ENCODE results near the gene CLPTM1L.
"Not testable (repeated sequence)": the region's sequence is repeated elsewhere in the genome, so short reads cannot be mapped to it uniquely, and the experiment has no call there.

Gene CLPTM1L

GRCh38 chr5:1291611-1292080, 53.3 kb downstream of the CLPTM1L start:
- no peaks in the 10 kb centered on the region for H3K9me3 ChIP-seq (ENCODE audit: insufficient read depth, low read depth, low read length)
- peaks cover 4% of the 10 kb centered on the region for H3K4me1 ChIP-seq (ENCODE audit: insufficient read depth, low read length, poor library complexity, severe bottlenecking)
- H3F3A ChIP-seq (ENCODE audit: low read depth) = no peaks in the 10 kb centered on the region
- H3K4me2 ChIP-seq (ENCODE audit: low read depth, low read length, poor library complexity, severe bottlenecking) = no peak overlapping the region
- H3K4me3 ChIP-seq (ENCODE audit: low read length, poor library complexity, severe bottlenecking) = no peak overlapping the region
- H2AFZ ChIP-seq (ENCODE audit: low read length) = no peak overlapping the region
- H3K9ac ChIP-seq (ENCODE audit: low read depth, low read length, poor library complexity, severe bottlenecking) = no peak overlapping the region
- no peaks in the 10 kb centered on the region for H3K9me2 ChIP-seq (replicated peaks; ENCODE audit: low read depth, low read length)
- H3K36me3 ChIP-seq (ENCODE audit: insufficient read depth, low read length) = no peaks in the 10 kb centered on the region
- TF ChIP-seq CTCF (conservative IDR thresholded peaks at IDR 0.05; ENCODE audit: low read length) = no peak
- TF ChIP-seq EZH2phosphoT487 (IDR thresholded peaks at IDR 0.05; ENCODE audit: borderline replicate concordance) = no peak
- H3K79me2 ChIP-seq (ENCODE audit: insufficient read depth, low read length) = peaks cover 5% of the 10 kb centered on the region; the same call in 1 of the 2 replicates
- no peaks in the 10 kb centered on the region for H3K27me3 ChIP-seq (ENCODE audit: insufficient read depth, low read length, poor library complexity, severe bottlenecking)
- H4K20me1 ChIP-seq (ENCODE audit: insufficient read depth, low read length, poor library complexity, severe bottlenecking) = no peaks in the 10 kb centered on the region

- H3K9me2 ChIP-seq (replicated peaks; ENCODE audit: low read depth, low read length); H3K4me1 ChIP-seq (ENCODE audit: insufficient read depth, low read length, poor library complexity, severe bottlenecking); H3K27me3 ChIP-seq (ENCODE audit: insufficient read depth, low read length, poor library complexity, severe bottlenecking); H3K9ac ChIP-seq (ENCODE audit: low read depth, low read length, poor library complexity, severe bottlenecking); H3K4me2 ChIP-seq (ENCODE audit: low read depth, low read length, poor library complexity, severe bottlenecking); H4K20me1 ChIP-seq (ENCODE audit: insufficient read depth, low read length, poor library complexity, severe bottlenecking); H2AFZ ChIP-seq (ENCODE audit: low read length); H3F3A ChIP-seq (ENCODE audit: low read depth); H3K36me3 ChIP-seq (ENCODE audit: insufficient read depth, low read length); H3K4me3 ChIP-seq (ENCODE audit: low read length, poor library complexity, severe bottlenecking); H3K9me3 ChIP-seq (ENCODE audit: insufficient read depth, low read depth, low read length); H3K79me2 ChIP-seq (ENCODE audit: insufficient read depth, low read length): not testable (repeated sequence)
Observed at GRCh38 chr5:1290956-1291355, 53.9 kb downstream of the CLPTM1L start.

GRCh38 chr5:1289559-1289958, 55.3 kb downstream of the CLPTM1L start:
- not testable (repeated sequence) for H3K9me2 ChIP-seq (replicated peaks; ENCODE audit: low read depth, low read length); H3K4me2 ChIP-seq (ENCODE audit: low read depth, low read length, poor library complexity, severe bottlenecking); H3K4me3 ChIP-seq (ENCODE audit: low read length, poor library complexity, severe bottlenecking); H3K27me3 ChIP-seq (ENCODE audit: insufficient read depth, low read length, poor library complexity, severe bottlenecking); H3K4me1 ChIP-seq (ENCODE audit: insufficient read depth, low read length, poor library complexity, severe bottlenecking); H2AFZ ChIP-seq (ENCODE audit: low read length); H3K9me3 ChIP-seq (ENCODE audit: insufficient read depth, low read depth, low read length); H3K36me3 ChIP-seq (ENCODE audit: insufficient read depth, low read length); H3K9ac ChIP-seq (ENCODE audit: low read depth, low read length, poor library complexity, severe bottlenecking); H3F3A ChIP-seq (ENCODE audit: low read depth); H3K79me2 ChIP-seq (ENCODE audit: insufficient read depth, low read length); H4K20me1 ChIP-seq (ENCODE audit: insufficient read depth, low read length, poor library complexity, severe bottlenecking)

DNA sequence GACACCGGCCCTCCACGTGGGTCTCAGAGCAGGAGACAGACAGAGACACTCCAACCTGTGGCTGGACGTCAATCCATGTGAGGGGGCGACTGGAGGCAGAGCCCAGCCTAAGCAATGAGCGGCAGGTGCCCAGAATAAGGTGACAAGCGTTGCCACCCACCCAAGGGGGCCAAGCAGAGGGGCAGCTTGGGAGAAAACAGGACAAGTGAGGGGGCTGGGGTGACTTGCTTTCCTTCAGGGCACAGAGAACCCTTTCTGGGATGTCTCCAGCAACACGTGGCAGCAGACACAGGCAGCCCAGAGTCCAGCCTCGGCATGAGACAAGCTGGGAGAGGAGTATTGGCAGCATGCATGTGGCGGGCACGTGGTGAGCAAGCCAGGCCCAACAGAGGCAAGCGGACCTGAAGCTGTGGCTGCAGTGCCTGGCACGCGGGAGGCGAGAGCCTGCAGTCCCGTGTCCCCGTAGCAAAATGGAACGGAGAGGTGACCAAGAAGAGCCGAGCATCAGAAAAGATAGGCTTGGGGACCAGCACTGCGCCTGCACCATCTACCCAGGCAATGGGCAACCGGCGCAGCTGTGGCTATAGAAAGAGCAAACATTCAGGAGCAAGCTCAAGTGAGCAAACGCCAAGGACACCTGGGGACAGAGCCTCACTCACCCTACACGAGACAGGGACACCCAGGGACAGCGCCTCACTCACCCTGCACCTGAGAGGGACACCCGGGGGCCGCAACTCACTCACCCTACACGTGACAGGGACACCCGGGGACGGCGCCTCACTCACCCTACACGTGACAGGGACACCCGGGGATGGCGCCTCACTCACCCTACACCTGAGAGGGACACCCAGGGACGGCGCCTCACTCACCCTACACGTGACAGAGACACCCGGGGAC, 56.2 kb downstream of the CLPTM1L start:
- no peaks in the 10 kb centered on the region for H3K27me3 ChIP-seq (ENCODE audit: insufficient read depth, low read length, poor library complexity, severe bottlenecking)
- peaks cover 5% of the 10 kb centered on the region; the same call in 1 of the 2 replicates for H3K79me2 ChIP-seq (ENCODE audit: insufficient read depth, low read length)
- H4K20me1 ChIP-seq (ENCODE audit: insufficient read depth, low read length, poor library complexity, severe bottlenecking) = no peaks in the 10 kb centered on the region
- no peak overlapping the region for H3K9ac ChIP-seq (ENCODE audit: low read depth, low read length, poor library complexity, severe bottlenecking)
- peaks cover 4% of the 10 kb centered on the region for H3K4me1 ChIP-seq (ENCODE audit: insufficient read depth, low read length, poor library complexity, severe bottlenecking)
- TF ChIP-seq EZH2phosphoT487 (IDR thresholded peaks at IDR 0.05; ENCODE audit: borderline replicate concordance) = no peak
- no peak for TF ChIP-seq CTCF (conservative IDR thresholded peaks at IDR 0.05; ENCODE audit: low read length)
- H3K36me3 ChIP-seq (ENCODE audit: insufficient read depth, low read length) = no peaks in the 10 kb centered on the region
- no peaks in the 10 kb centered on the region for H3K9me3 ChIP-seq (ENCODE audit: insufficient read depth, low read depth, low read length)
- H3K4me3 ChIP-seq (ENCODE audit: low read length, poor library complexity, severe bottlenecking) = no peak overlapping the region
- H2AFZ ChIP-seq (ENCODE audit: low read length) = no peak overlapping the region
- no peaks in the 10 kb centered on the region for H3K9me2 ChIP-seq (replicated peaks; ENCODE audit: low read depth, low read length)
- H3F3A ChIP-seq (ENCODE audit: low read depth) = no peaks in the 10 kb centered on the region
- H3K4me2 ChIP-seq (ENCODE audit: low read depth, low read length, poor library complexity, severe bottlenecking) = no peak overlapping the region

All from Loucy (cell line).